ENCODE data around the gene HAUS1. TPM values are rescaled to one million over a fixed set of nuclear protein-coding genes. Genes with fewer than 3 reads are reported as not detected.

HAUS1 gene
- total and polyA plus RNA-seq, 2 of the 8 experiments (the other 6 are each of a cell fraction or from before 2014, with no cell fraction given), result 104 TPM

DNA sequence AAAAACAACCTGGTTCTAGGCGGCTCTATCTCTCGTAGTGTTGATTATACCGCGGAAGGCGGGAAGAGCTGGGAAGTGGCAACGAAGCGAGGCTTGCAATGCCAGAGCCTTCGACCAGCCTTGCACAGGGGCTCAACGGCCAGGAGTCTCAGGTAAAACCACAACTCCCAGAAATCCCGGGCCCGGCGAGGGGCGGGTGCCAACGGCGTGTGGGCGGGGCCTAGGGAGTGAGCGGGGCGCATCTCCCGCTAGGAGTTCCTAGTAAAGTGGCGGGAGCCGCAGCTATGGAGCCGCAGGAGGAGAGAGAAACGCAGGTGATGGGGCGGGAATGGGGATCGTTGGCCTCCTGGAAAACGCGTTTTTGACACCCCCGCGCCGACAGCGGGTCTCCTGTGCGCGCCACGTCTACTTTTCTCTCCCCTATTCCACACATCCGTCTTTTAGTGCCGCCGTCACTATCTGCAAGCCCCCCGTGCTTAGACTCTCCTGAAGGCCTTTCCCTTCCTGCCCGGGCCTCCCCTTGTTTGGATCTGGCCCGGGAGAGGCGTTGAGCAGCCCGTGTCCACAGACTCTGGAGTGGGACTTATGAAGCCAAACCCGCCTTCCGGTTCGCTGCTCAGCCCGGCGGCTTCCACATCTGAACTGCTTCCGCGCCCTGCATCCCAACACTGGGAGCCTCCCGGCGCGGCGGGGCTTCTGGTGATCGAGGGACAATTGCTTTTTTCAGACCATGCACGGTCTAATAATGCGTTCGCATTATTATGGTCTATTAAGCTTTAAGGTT, at the start of gene HAUS1 (continued):
- TF ChIP-seq MAFK (IDR thresholded peaks at IDR 0.05; ENCODE audit: low read depth, low read length) (no peak), EZH2 (IDR thresholded peaks at IDR 0.05; ENCODE audit: low read depth, low read length, severe bottlenecking) (no peak), POLR2A (IDR thresholded peaks at IDR 0.05; ENCODE audit: control extremely low read depth in 1 of 2, low read depth in 2 of 2, low read length in 2 of 2) (peak; percentile 83 to 95), TBP (IDR thresholded peaks at IDR 0.05; ENCODE audit: low read depth, low read length) (peak; percentile 83), SP1 (IDR thresholded peaks at IDR 0.05; ENCODE audit: low read depth, low read length) (peak; percentile 67; the same call in 1 of the 2 replicates), TAF1 (IDR thresholded peaks at IDR 0.05; ENCODE audit: low read depth, low read length) (peak; percentile 84), SIX5 (IDR thresholded peaks at IDR 0.05; ENCODE audit: low read depth, low read length) (peak; percentile 59), RAD21 (IDR thresholded peaks at IDR 0.05 in 1 of 2, conservative IDR thresholded peaks at IDR 0.05 in 1 of 2; ENCODE audit: low read depth in 2 of 2, low read length in 2 of 2) (no peak), YY1 (IDR thresholded peaks at IDR 0.05; ENCODE audit: low read depth, low read length) (peak; percentile 70), PHF8 (conservative IDR thresholded peaks at IDR 0.05; ENCODE audit: low read depth, low read length) (peak; percentile 90), RNF2 (IDR thresholded peaks at IDR 0.05; ENCODE audit: borderline replicate concordance, low read depth, low read length, missing control alignments, poor library complexity, severe bottlenecking) (no peak), BACH1 (IDR thresholded peaks at IDR 0.05; ENCODE audit: low read length) (no peak), SAP30 (IDR thresholded peaks at IDR 0.05; ENCODE audit: insufficient read depth, insufficient replicate concordance, low read length) (peak; percentile 83), POLR2AphosphoS5 (IDR thresholded peaks at IDR 0.05; ENCODE audit: low read depth, low read length) (peak; percentile 88), SIN3A (conservative IDR thresholded peaks at IDR 0.05 in 1 of 2, IDR thresholded peaks at IDR 0.05 in 1 of 2; ENCODE audit: low read depth in 1 of 2, low read length in 2 of 2) (peak in 1 of 2 experiments; percentile 60; a peak in 1 of 4 replicates), KDM4A (IDR thresholded peaks at IDR 0.05; ENCODE audit: low read depth, low read length, severe bottlenecking) (peak; percentile 64), RBBP5 (IDR thresholded peaks at IDR 0.05; ENCODE audit: borderline replicate concordance, low read depth, low read length) (peak; percentile 93)
- TF ChIP-seq, protein P1, sequence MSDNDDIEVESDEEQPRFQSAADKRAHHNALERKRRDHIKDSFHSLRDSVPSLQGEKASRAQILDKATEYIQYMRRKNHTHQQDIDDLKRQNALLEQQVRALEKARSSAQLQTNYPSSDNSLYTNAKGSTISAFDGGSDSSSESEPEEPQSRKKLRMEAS (IDR thresholded peaks at IDR 0.05), result peak; percentile 91
- TF ChIP-seq, protein P2, sequence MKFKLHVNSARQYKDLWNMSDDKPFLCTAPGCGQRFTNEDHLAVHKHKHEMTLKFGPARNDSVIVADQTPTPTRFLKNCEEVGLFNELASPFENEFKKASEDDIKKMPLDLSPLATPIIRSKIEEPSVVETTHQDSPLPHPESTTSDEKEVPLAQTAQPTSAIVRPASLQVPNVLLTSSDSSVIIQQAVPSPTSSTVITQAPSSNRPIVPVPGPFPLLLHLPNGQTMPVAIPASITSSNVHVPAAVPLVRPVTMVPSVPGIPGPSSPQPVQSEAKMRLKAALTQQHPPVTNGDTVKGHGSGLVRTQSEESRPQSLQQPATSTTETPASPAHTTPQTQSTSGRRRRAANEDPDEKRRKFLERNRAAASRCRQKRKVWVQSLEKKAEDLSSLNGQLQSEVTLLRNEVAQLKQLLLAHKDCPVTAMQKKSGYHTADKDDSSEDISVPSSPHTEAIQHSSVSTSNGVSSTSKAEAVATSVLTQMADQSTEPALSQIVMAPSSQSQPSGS (IDR thresholded peaks at IDR 0.05; ENCODE audit: low read length), result no peak
